Loucy (cell line): Measurements from ENCODE around the gene LRRC4C.

ENCODE experiments used
- CTCF ChIP-seq: fragments of 200-600 bp; sonication (generic); conservative IDR thresholded peaks from 2 replicates; pipeline ENCODE4 v1.5.1; 2014; ENCODE audit warnings: mild to moderate bottlenecking, antibody characterized with exemption, low read length
- EZH2phosphoT487 ChIP-seq: fragments of 200-600 bp; IDR thresholded peaks from 2 replicates; pipeline ENCODE4 v1.6.1; 2018; ENCODE audit warnings: antibody characterized with exemption, mild to moderate bottlenecking, moderate library complexity, borderline replicate concordance

GRCh38 chr11:40573254-40573891, 886.1 kb downstream of the LRRC4C start:
- TF ChIP-seq CTCF, result no peak
- no peak for TF ChIP-seq EZH2phosphoT487
